Astrocyte (in vitro differentiated cells and primary cell): ENCODE data around the gene FRY.

Experiments used
- EZH2 ChIP-seq: IDR thresholded peaks from 2 replicates; pipeline ENCODE4 v1.6.1; 2012; ENCODE audit warnings: mild to moderate bottlenecking, low read length, inconsistent platforms; ENCODE audit not compliant: insufficient read depth
- TF ChIP-seq, protein P1 (sequence below): IDR thresholded peaks from 2 replicates; pipeline ENCODE4 v1.5.1; 2011; ENCODE audit warnings: low read depth, mild to moderate bottlenecking, inconsistent platforms, low read length, moderate library complexity; ENCODE audit not compliant: insufficient read depth

GRCh38 chr13:32253911-32254399 is 222.4 kb downstream of the FRY start:
- TF ChIP-seq, protein P1, sequence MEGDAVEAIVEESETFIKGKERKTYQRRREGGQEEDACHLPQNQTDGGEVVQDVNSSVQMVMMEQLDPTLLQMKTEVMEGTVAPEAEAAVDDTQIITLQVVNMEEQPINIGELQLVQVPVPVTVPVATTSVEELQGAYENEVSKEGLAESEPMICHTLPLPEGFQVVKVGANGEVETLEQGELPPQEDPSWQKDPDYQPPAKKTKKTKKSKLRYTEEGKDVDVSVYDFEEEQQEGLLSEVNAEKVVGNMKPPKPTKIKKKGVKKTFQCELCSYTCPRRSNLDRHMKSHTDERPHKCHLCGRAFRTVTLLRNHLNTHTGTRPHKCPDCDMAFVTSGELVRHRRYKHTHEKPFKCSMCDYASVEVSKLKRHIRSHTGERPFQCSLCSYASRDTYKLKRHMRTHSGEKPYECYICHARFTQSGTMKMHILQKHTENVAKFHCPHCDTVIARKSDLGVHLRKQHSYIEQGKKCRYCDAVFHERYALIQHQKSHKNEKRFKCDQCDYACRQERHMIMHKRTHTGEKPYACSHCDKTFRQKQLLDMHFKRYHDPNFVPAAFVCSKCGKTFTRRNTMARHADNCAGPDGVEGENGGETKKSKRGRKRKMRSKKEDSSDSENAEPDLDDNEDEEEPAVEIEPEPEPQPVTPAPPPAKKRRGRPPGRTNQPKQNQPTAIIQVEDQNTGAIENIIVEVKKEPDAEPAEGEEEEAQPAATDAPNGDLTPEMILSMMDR = no peak
- TF ChIP-seq EZH2 = no peak
